H9 (cell line): ENCODE data around the gene NPAS2. TPM values are rescaled to one million over a fixed set of nuclear protein-coding genes. Genes with fewer than 3 reads are reported as not detected.

Experiments used
- DNase-seq: peaks from one replicate; pipeline ENCODE4 v3.0.0-alpha.2; 2017
- H2AFZ ChIP-seq: one replicate; pipeline ENCODE4 v1.6.1; 2013; ENCODE audit warnings: mild to moderate bottlenecking, low read length, control low read depth, moderate library complexity
- H2AK5ac ChIP-seq: 2 replicates; pipeline ENCODE4 v1.6.1; 2013; ENCODE audit warnings: low read length, control low read depth, mixed read lengths; ENCODE audit not compliant: insufficient read length
- H2BK120ac ChIP-seq: one replicate; pipeline ENCODE4 v1.6.1; 2013; ENCODE audit warnings: low read depth, mild to moderate bottlenecking, low read length, control low read depth, inconsistent platforms; ENCODE audit not compliant: poor library complexity, severe bottlenecking
- H2BK12ac ChIP-seq: 2 replicates; pipeline ENCODE4 v1.6.1; 2013; ENCODE audit warnings: low read length, control low read depth, mixed read lengths, low read depth; ENCODE audit not compliant: insufficient read length
- H2BK15ac ChIP-seq: 2 replicates; pipeline ENCODE4 v1.6.1; 2013; ENCODE audit warnings: low read depth, low read length, control low read depth
- H2BK20ac ChIP-seq: one replicate; pipeline ENCODE4 v1.6.1; 2013; ENCODE audit warnings: low read depth, mild to moderate bottlenecking, low read length, control low read depth, inconsistent platforms; ENCODE audit not compliant: poor library complexity, severe bottlenecking
- H2BK5ac ChIP-seq: 2 replicates; pipeline ENCODE4 v1.6.1; 2013; ENCODE audit warnings: low read length, control low read depth, mixed read lengths; ENCODE audit not compliant: insufficient read length
- H3K14ac ChIP-seq: 2 replicates; pipeline ENCODE4 v1.6.1; 2013; ENCODE audit warnings: low read length, control low read depth; ENCODE audit not compliant: insufficient read depth
- H3K18ac ChIP-seq: 2 replicates; pipeline ENCODE4 v1.6.1; 2013; ENCODE audit warnings: low read depth, mild to moderate bottlenecking, mixed read lengths, low read length, control low read depth; ENCODE audit not compliant: insufficient read length
- H3K23ac ChIP-seq: 2 replicates; pipeline ENCODE4 v1.6.1; 2013; ENCODE audit warnings: low read length, control low read depth, mixed read lengths, low read depth; ENCODE audit not compliant: insufficient read length
- H3K23me2 ChIP-seq: 2 replicates; pipeline ENCODE4 v1.6.1; 2013; ENCODE audit warnings: low read depth, mild to moderate bottlenecking, mixed read lengths, low read length, control low read depth; ENCODE audit not compliant: insufficient read length, poor library complexity, severe bottlenecking
- H3K27ac ChIP-seq: 2 replicates; pipeline ENCODE4 v1.5.1; 2013; ENCODE audit warnings: low read length, control low read depth, mixed read lengths, low read depth; ENCODE audit not compliant: insufficient read length
- H3K27me3 ChIP-seq: 2 replicates; pipeline ENCODE4 v1.6.1; 2013; ENCODE audit warnings: low read length, control low read depth, inconsistent platforms; ENCODE audit not compliant: insufficient read depth
- H3K4ac ChIP-seq: 2 replicates; pipeline ENCODE4 v1.6.1; 2013; ENCODE audit warnings: low read depth, mild to moderate bottlenecking, control low read depth, inconsistent platforms, low read length, moderate library complexity
- H3K4me1 ChIP-seq: 2 replicates; pipeline ENCODE4 v1.6.1; 2013; ENCODE audit warnings: low read length, control low read depth, inconsistent platforms; ENCODE audit not compliant: insufficient read depth
- H3K4me2 ChIP-seq: 2 replicates; pipeline ENCODE4 v1.6.1; 2013; ENCODE audit warnings: low read length, control low read depth, mixed read lengths; ENCODE audit not compliant: insufficient read length, insufficient read depth
- H3K56ac ChIP-seq: 2 replicates; pipeline ENCODE4 v1.6.1; 2013; ENCODE audit warnings: low read depth, mild to moderate bottlenecking, mixed read lengths, low read length, control low read depth; ENCODE audit not compliant: insufficient read length
- H3K79me1 ChIP-seq: 2 replicates; pipeline ENCODE4 v1.6.1; 2013; ENCODE audit warnings: low read depth, mild to moderate bottlenecking, moderate library complexity, low read length, control low read depth, inconsistent platforms; ENCODE audit not compliant: insufficient read depth, poor library complexity, severe bottlenecking
- H3K79me2 ChIP-seq: 2 replicates; pipeline ENCODE4 v1.6.1; 2013; ENCODE audit warnings: low read length, control low read depth, inconsistent platforms; ENCODE audit not compliant: insufficient read depth
- H3K9ac ChIP-seq: 2 replicates; pipeline ENCODE4 v1.6.1; 2013; ENCODE audit warnings: low read length, control low read depth, mixed read lengths; ENCODE audit not compliant: insufficient read length; ENCODE audit errors: extremely low read depth
- H3K9me3 ChIP-seq: one replicate; pipeline ENCODE4 v1.6.1; 2013; ENCODE audit warnings: low read depth, low read length, inconsistent platforms; ENCODE audit not compliant: control insufficient read depth
- H3T11ph ChIP-seq: one replicate; pipeline ENCODE4 v1.6.1; 2013; ENCODE audit warnings: mild to moderate bottlenecking, low read length, control low read depth, inconsistent platforms
- H4K20me1 ChIP-seq: one replicate; pipeline ENCODE4 v1.6.1; 2013; ENCODE audit not compliant: control insufficient read depth, insufficient read length, insufficient read depth
- H4K5ac ChIP-seq: 2 replicates; pipeline ENCODE4 v1.6.1; 2013; ENCODE audit warnings: low read depth, mild to moderate bottlenecking, mixed read lengths, low read length, control low read depth; ENCODE audit not compliant: insufficient read length
- H4K8ac ChIP-seq: replicated peaks from 2 replicates; pipeline ENCODE4 v1.6.1; 2013; ENCODE audit warnings: low read length, control low read depth, mixed read lengths, low read depth; ENCODE audit not compliant: insufficient read length
- H4K91ac ChIP-seq: 2 replicates; pipeline ENCODE4 v1.6.1; 2013; ENCODE audit warnings: low read depth, mild to moderate bottlenecking, moderate library complexity, mixed read lengths, low read length, control low read depth; ENCODE audit not compliant: insufficient read length
- H3K27ac Mint-ChIP-seq, 3 experiments: 2 replicates in 2 of 3; 3 replicates in 1 of 3; pipeline ENCODE4 v1.8.0; 2020 to 2021; ENCODE audit warnings: mixed read lengths in 3 of 3, mild to moderate bottlenecking in 1 of 3, moderate library complexity in 1 of 3
- H3K27me3 Mint-ChIP-seq: 2 replicates; pipeline ENCODE4 v1.8.0; 2021; ENCODE audit warnings: low read depth, mild to moderate bottlenecking, moderate library complexity, mixed read lengths
- H3K36me3 Mint-ChIP-seq, 3 experiments: 2 replicates in 2 of 3; 3 replicates in 1 of 3; pipeline ENCODE4 v1.8.0; 2020 to 2021; ENCODE audit warnings: low read depth in 3 of 3, mixed read lengths in 3 of 3; ENCODE audit not compliant: insufficient read depth in 1 of 3
- H3K4me1 Mint-ChIP-seq, 2 experiments: 2 replicates each; pipeline ENCODE4 v1.8.0; 2020; ENCODE audit warnings: mixed read lengths in 2 of 2
- H3K4me3 Mint-ChIP-seq, 2 experiments: 2 replicates in 1 of 2; 3 replicates in 1 of 2; pipeline ENCODE4 v1.8.0; 2020 to 2021; ENCODE audit warnings: mild to moderate bottlenecking in 2 of 2, mixed read lengths in 2 of 2, moderate library complexity in 1 of 2
- H3K9me3 Mint-ChIP-seq, 2 experiments: 2 replicates in 1 of 2; 3 replicates in 1 of 2; pipeline ENCODE4 v1.8.0; 2020; ENCODE audit warnings: mild to moderate bottlenecking in 2 of 2, mixed read lengths in 2 of 2, moderate library complexity in 1 of 2
- CTCF ChIP-seq: fragments of 200-600 bp; sonication (generic); conservative IDR thresholded peaks from 3 replicates; pipeline ENCODE4 v1.8.0; 2021; ENCODE audit warnings: antibody characterized with exemption, mild to moderate bottlenecking
- WGBS: extraction: QIAGEN DNeasy Blood & Tissue Kit; methylation state at CpG from one replicate; pipeline ENCODE4 v1.1.7; 2013; ENCODE audit warnings: missing lambda C conversion rate, low lambda C conversion rate, mixed read lengths; ENCODE audit not compliant: insufficient read length; ENCODE audit errors: extremely low coverage; 5-methylcytosine and 5-hydroxymethylcytosine counted together
- total RNA-seq: library from RNA; stranded (reverse); gene quantifications from 2 replicates; pipeline ENCODE4 v1.2.1, GENCODE V29; 2021

The NPAS2 gene
- total RNA-seq, 1 experiment from 2014 or later: 1.3 TPM

DNA sequence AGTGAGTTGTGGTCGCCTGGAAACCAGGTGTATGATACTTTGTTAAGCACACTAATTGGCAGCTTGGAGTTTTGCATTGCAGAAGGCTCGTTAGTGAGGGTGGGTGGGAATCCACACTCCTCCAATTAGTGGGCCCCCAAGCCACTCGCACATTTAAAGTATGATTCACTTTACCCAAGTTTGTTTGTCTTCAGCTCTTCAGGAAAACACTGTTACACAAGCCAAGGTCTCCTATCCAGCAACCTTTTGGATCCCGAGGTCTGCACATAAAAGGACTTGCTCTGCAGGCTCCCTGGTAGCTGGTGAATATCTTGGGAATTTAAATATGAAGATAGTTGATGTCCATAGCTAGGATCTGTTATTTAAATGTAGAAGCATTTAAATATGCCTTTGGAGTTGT is 66.1 kb downstream of the NPAS2 start:
- Histone ChIP-seq H2BK120ac (no peak overlapping the region), H2BK12ac (no peak overlapping the region)
- no peak for DNase-seq

More for the DNA sequence above, 66.1 kb downstream of the NPAS2 start:
- H3K23me2 ChIP-seq: no peaks in the 10 kb centered on the region
- no peak overlapping the region for H3K4me2 ChIP-seq
- no peak overlapping the region for H2BK15ac ChIP-seq
- no peaks in the 10 kb centered on the region for H3K79me1 ChIP-seq
- Mint-ChIP-seq H3K9me3 (no peaks in the 10 kb centered on the region), H3K27ac (peak overlapping the region; percentile 16 to 87 (median 20); a peak in 3 of 7 replicates), H3K36me3 (no peaks in the 10 kb centered on the region), H3K27me3 (peaks cover 3% of the 10 kb centered on the region), H3K4me3 (peak overlapping the region in 1 of 2 experiments; percentile 61; a peak in 3 of 5 replicates), H3K4me1 (peaks cover 44 to 57% of the 10 kb centered on the region in 2 experiments)
- no peak overlapping the region for H4K91ac ChIP-seq
- H4K8ac ChIP-seq: no peak overlapping the region
- no peak overlapping the region for H3T11ph ChIP-seq
- no peaks in the 10 kb centered on the region for H3K27me3 ChIP-seq
- no peak overlapping the region for H3K4ac ChIP-seq
- no peak overlapping the region for H2AFZ ChIP-seq
- no CpG with 5 or more reads among the region's 4 CpGs for WGBS
- TF ChIP-seq CTCF: no peak
- H3K9me3 ChIP-seq: no peaks in the 10 kb centered on the region
- no peak overlapping the region for H3K9ac ChIP-seq
- H2AK5ac ChIP-seq: no peak overlapping the region
- no peak overlapping the region for H3K27ac ChIP-seq
- H4K20me1 ChIP-seq: no peaks in the 10 kb centered on the region
- no peaks in the 10 kb centered on the region for H3K79me2 ChIP-seq
- no peak overlapping the region for H3K23ac ChIP-seq
- no peak overlapping the region for H3K56ac ChIP-seq
- H3K18ac ChIP-seq: no peak overlapping the region
- H3K4me1 ChIP-seq: peaks cover 19% of the 10 kb centered on the region; the same call in 1 of the 2 replicates
- no peak overlapping the region for H3K14ac ChIP-seq
- no peak overlapping the region for H2BK20ac ChIP-seq
- no peak overlapping the region for H2BK5ac ChIP-seq
- no peak overlapping the region for H4K5ac ChIP-seq
